NB4 (cell line): ENCODE results near the gene DNAJC7.

Experiments used
- DNase-seq: peaks from one replicate; pipeline ENCODE4 v3.0.0; 2010; ENCODE audit warnings: low read depth
- H3K4me3 ChIP-seq: one replicate; pipeline ENCODE4 v1.5.1; 2011; ENCODE audit warnings: mild to moderate bottlenecking, low read depth, low read length, moderate library complexity
- CTCF ChIP-seq: IDR thresholded peaks from one replicate; pipeline ENCODE4 v1.5.1; 2012; ENCODE audit warnings: low read depth, low read length
- MAX ChIP-seq: IDR thresholded peaks from 2 replicates; pipeline ENCODE4 v1.6.1; 2011; ENCODE audit warnings: low read depth, low read length
- MYC ChIP-seq: IDR thresholded peaks from 2 replicates; pipeline ENCODE4 v1.6.1; 2011; ENCODE audit warnings: low read depth, low read length
- POLR2A ChIP-seq: IDR thresholded peaks from 2 replicates; pipeline ENCODE4 v1.6.1; 2011; ENCODE audit warnings: mild to moderate bottlenecking; ENCODE audit not compliant: insufficient read length; ENCODE audit errors: extremely low read depth

DNAJC7 gene

GRCh38 chr17:41948762-41949460, 68.3 kb downstream of the DNAJC7 start:
- no peak overlapping the region for H3K4me3 ChIP-seq
- TF ChIP-seq CTCF (no peak), POLR2A (no peak), MYC (no peak), MAX (no peak)
- no peak for DNase-seq

- H3K4me3 ChIP-seq: no peak overlapping the region
- DNase-seq: no peak
- TF ChIP-seq MAX (no peak), CTCF (no peak), POLR2A (no peak), MYC (no peak)
Observed at GRCh38 chr17:41944943-41945342, 72.3 kb downstream of the DNAJC7 start.

- H3K4me3 ChIP-seq: no peak overlapping the region
- no peak for DNase-seq
- TF ChIP-seq MYC (no peak), POLR2A (no peak), MAX (no peak), CTCF (no peak)
Observed at GRCh38 chr17:41943492-41943891, 73.7 kb downstream of the DNAJC7 start.

GRCh38 chr17:41942626-41943373, 74.4 kb downstream of the DNAJC7 start:
- TF ChIP-seq MYC (no peak), CTCF (no peak), MAX (no peak), POLR2A (no peak)
- no peak for DNase-seq
- no peak overlapping the region for H3K4me3 ChIP-seq

- no peak for DNase-seq
- no peak overlapping the region for H3K4me3 ChIP-seq
- no peak for TF ChIP-seq CTCF
- no peak for TF ChIP-seq MYC
- no peak for TF ChIP-seq MAX
- no peak for TF ChIP-seq POLR2A
Observed at GRCh38 chr17:41941168-41941567, 76.1 kb downstream of the DNAJC7 start.
